GM23248 (cell line): ENCODE results near the gene DPP6.

Experiments
- EZH2 ChIP-seq: fragments of 200-600 bp; sonication (generic); IDR thresholded peaks from 2 replicates; pipeline ENCODE4 v1.6.1; 2018; ENCODE audit warnings: antibody characterized with exemption, mild to moderate bottlenecking; ENCODE audit not compliant: insufficient read depth, poor library complexity, severe bottlenecking
- EZH2phosphoT487 ChIP-seq: fragments of 200-600 bp; sonication (generic); IDR thresholded peaks from 2 replicates; pipeline ENCODE4 v1.6.1; 2018; ENCODE audit warnings: antibody characterized with exemption, moderate library complexity, mild to moderate bottlenecking, low read depth; ENCODE audit not compliant: insufficient read depth

DNA sequence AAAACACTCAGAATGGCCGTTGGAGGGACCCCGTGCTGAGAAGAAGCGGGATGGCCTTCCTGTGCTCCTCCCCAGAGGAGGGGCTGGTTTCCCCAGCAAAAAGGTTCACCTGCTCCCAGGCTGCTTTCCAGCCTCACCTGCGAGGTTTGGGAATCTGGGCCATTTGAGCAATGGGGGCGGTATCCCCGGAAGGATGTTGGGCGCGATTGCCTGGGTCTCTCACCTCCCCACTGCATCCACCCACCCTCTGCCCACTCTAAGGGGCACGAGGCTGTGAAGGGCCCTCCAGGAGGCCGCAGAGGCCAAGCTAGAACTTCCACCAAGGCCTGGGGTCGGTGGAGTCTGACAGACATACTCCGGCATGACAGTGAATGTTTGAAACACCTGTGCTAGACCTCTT lies 803.2 kb downstream of the DPP6 start:
- TF ChIP-seq EZH2phosphoT487 (no peak), EZH2 (no peak)
